ENCODE data around the gene S100A16.

The S100A16 gene

GRCh38 chr1:153633754-153634665, 21.1 kb upstream of the S100A16 start, which contains the start of gene CHTOP:
CHTOP (plus strand) TSS chr1:153634066; CDS start chr1:153636589, 2,523 bp downstream.
- H3K9ac ChIP-seq (ENCODE audit: low read length): peak within 1 kb of the TSS; percentile 100
- peaks cover 33% of the 10 kb centered on the region for H3K36me3 ChIP-seq (ENCODE audit: control insufficient read depth, low read depth, low read length)
- H3K4me3 ChIP-seq (ENCODE audit: low read length): peak within 1 kb of the TSS; percentile 99
- H3K9me3 ChIP-seq (ENCODE audit: control insufficient read depth, low read depth, low read length): no peaks in the 10 kb centered on the region
- H3K27ac ChIP-seq (ENCODE audit: low read length): peak within 1 kb of the TSS; percentile 100
- no peaks in the 10 kb centered on the region for H3K27me3 ChIP-seq (ENCODE audit: control insufficient read depth, insufficient read depth, low read length)
- H3K4me1 ChIP-seq (ENCODE audit: control insufficient read depth, low read depth, low read length): no peaks in the 10 kb centered on the region

GRCh38 chr1:153633161-153633753, 20.3 kb upstream of the S100A16 start:
- Histone ChIP-seq H3K36me3 (ENCODE audit: control insufficient read depth, low read depth, low read length) (peaks cover 26% of the 10 kb centered on the region), H3K4me1 (ENCODE audit: control insufficient read depth, low read depth, low read length) (no peaks in the 10 kb centered on the region), H3K9ac (ENCODE audit: low read length) (peak overlapping the region; percentile 100), H3K27ac (ENCODE audit: low read length) (no peak overlapping the region), H3K9me3 (ENCODE audit: control insufficient read depth, low read depth, low read length) (no peaks in the 10 kb centered on the region), H3K27me3 (ENCODE audit: control insufficient read depth, insufficient read depth, low read length) (no peaks in the 10 kb centered on the region), H3K4me3 (ENCODE audit: low read length) (peak overlapping the region; percentile 99)

GRCh38 chr1:153631047-153632022, 18.4 kb upstream of the S100A16 start:
- no peak overlapping the region for H3K27ac ChIP-seq (ENCODE audit: low read length)
- peaks cover 6% of the 10 kb centered on the region for H3K4me1 ChIP-seq (ENCODE audit: control insufficient read depth, low read depth, low read length)
- H3K9ac ChIP-seq (ENCODE audit: low read length): no peak overlapping the region
- H3K36me3 ChIP-seq (ENCODE audit: control insufficient read depth, low read depth, low read length): peaks cover 7% of the 10 kb centered on the region
- H3K27me3 ChIP-seq (ENCODE audit: control insufficient read depth, insufficient read depth, low read length): no peaks in the 10 kb centered on the region
- H3K4me3 ChIP-seq (ENCODE audit: low read length): no peak overlapping the region
- H3K9me3 ChIP-seq (ENCODE audit: control insufficient read depth, low read depth, low read length): no peaks in the 10 kb centered on the region

GRCh38 chr1:153630384-153630783, 17.4 kb upstream of the S100A16 start:
- H3K36me3 ChIP-seq (ENCODE audit: control insufficient read depth, low read depth, low read length): peaks cover 3% of the 10 kb centered on the region
- H3K9me3 ChIP-seq (ENCODE audit: control insufficient read depth, low read depth, low read length): no peaks in the 10 kb centered on the region
- H3K4me1 ChIP-seq (ENCODE audit: control insufficient read depth, low read depth, low read length): peaks cover 8% of the 10 kb centered on the region
- no peaks in the 10 kb centered on the region for H3K27me3 ChIP-seq (ENCODE audit: control insufficient read depth, insufficient read depth, low read length)
- no peak overlapping the region for H3K9ac ChIP-seq (ENCODE audit: low read length)
- H3K27ac ChIP-seq (ENCODE audit: low read length): no peak overlapping the region
- H3K4me3 ChIP-seq (ENCODE audit: low read length): no peak overlapping the region

- no peak overlapping the region for H3K27ac ChIP-seq (ENCODE audit: low read length)
Observed at GRCh38 chr1:153629971-153630370, 17.0 kb upstream of the S100A16 start.

GRCh38 chr1:153629343-153629665, 16.4 kb upstream of the S100A16 start:
- no peaks in the 10 kb centered on the region for H3K27me3 ChIP-seq (ENCODE audit: control insufficient read depth, insufficient read depth, low read length)
- H3K4me3 ChIP-seq (ENCODE audit: low read length): no peak overlapping the region
- no peaks in the 10 kb centered on the region for H3K9me3 ChIP-seq (ENCODE audit: control insufficient read depth, low read depth, low read length)
- H3K4me1 ChIP-seq (ENCODE audit: control insufficient read depth, low read depth, low read length): peaks cover 8% of the 10 kb centered on the region
- H3K9ac ChIP-seq (ENCODE audit: low read length): no peak overlapping the region
- H3K36me3 ChIP-seq (ENCODE audit: control insufficient read depth, low read depth, low read length): peaks cover 6% of the 10 kb centered on the region
- H3K27ac ChIP-seq (ENCODE audit: low read length): no peak overlapping the region

More at GRCh38 chr1:153629971-153630370, 17.0 kb upstream of the S100A16 start:
- Histone ChIP-seq H3K9me3 (ENCODE audit: control insufficient read depth, low read depth, low read length) (no peaks in the 10 kb centered on the region), H3K4me3 (ENCODE audit: low read length) (no peak overlapping the region), H3K4me1 (ENCODE audit: control insufficient read depth, low read depth, low read length) (peaks cover 8% of the 10 kb centered on the region), H3K9ac (ENCODE audit: low read length) (no peak overlapping the region), H3K36me3 (ENCODE audit: control insufficient read depth, low read depth, low read length) (peaks cover 6% of the 10 kb centered on the region), H3K27me3 (ENCODE audit: control insufficient read depth, insufficient read depth, low read length) (no peaks in the 10 kb centered on the region)

- Histone ChIP-seq H3K27me3 (ENCODE audit: control insufficient read depth, insufficient read depth, low read length) (no peaks in the 10 kb centered on the region), H3K9ac (ENCODE audit: low read length) (no peak overlapping the region), H3K4me1 (ENCODE audit: control insufficient read depth, low read depth, low read length) (peaks cover 9% of the 10 kb centered on the region), H3K9me3 (ENCODE audit: control insufficient read depth, low read depth, low read length) (no peaks in the 10 kb centered on the region), H3K36me3 (ENCODE audit: control insufficient read depth, low read depth, low read length) (peaks cover 6% of the 10 kb centered on the region), H3K4me3 (ENCODE audit: low read length) (no peak overlapping the region), H3K27ac (ENCODE audit: low read length) (no peak overlapping the region)
Observed at GRCh38 chr1:153628638-153629342, 15.9 kb upstream of the S100A16 start.

- peak within 1 kb of the TSS; percentile 30 for H3K9ac ChIP-seq (ENCODE audit: low read length)
- peak within 1 kb of the TSS; percentile 65 for H3K4me3 ChIP-seq (ENCODE audit: low read length)
- no peak within 1 kb of the TSS for H3K27ac ChIP-seq (ENCODE audit: low read length)
Observed at GRCh38 chr1:153627715-153628626, 15.0 kb upstream of the S100A16 start, which contains the start of gene S100A1. S100A1 (plus strand) TSS chr1:153628434; CDS start chr1:153630522, 2,088 bp downstream.

GRCh38 chr1:153626904-153627714, 14.2 kb upstream of the S100A16 start, which contains the start of gene S100A13:
S100A13 (minus strand) TSS chr1:153627505; CDS start chr1:153626472, 1,033 bp downstream.
- H3K9ac ChIP-seq (ENCODE audit: low read length): peak within 1 kb of the TSS; percentile 30
- peak within 1 kb of the TSS; percentile 8 for H3K27ac ChIP-seq (ENCODE audit: low read length)
- H3K4me3 ChIP-seq (ENCODE audit: low read length): peak within 1 kb of the TSS; percentile 65
- peaks cover 9% of the 10 kb centered on the region for H3K36me3 ChIP-seq (ENCODE audit: control insufficient read depth, low read depth, low read length)
- no peaks in the 10 kb centered on the region for H3K27me3 ChIP-seq (ENCODE audit: control insufficient read depth, insufficient read depth, low read length)
- peaks cover 19% of the 10 kb centered on the region for H3K4me1 ChIP-seq (ENCODE audit: control insufficient read depth, low read depth, low read length)
- H3K9me3 ChIP-seq (ENCODE audit: control insufficient read depth, low read depth, low read length): no peaks in the 10 kb centered on the region

More at GRCh38 chr1:153627715-153628626, 15.0 kb upstream of the S100A16 start, which contains the start of gene S100A1:
- Histone ChIP-seq H3K4me1 (ENCODE audit: control insufficient read depth, low read depth, low read length) (peaks cover 17% of the 10 kb centered on the region), H3K9me3 (ENCODE audit: control insufficient read depth, low read depth, low read length) (no peaks in the 10 kb centered on the region), H3K27me3 (ENCODE audit: control insufficient read depth, insufficient read depth, low read length) (no peaks in the 10 kb centered on the region), H3K36me3 (ENCODE audit: control insufficient read depth, low read depth, low read length) (peaks cover 6% of the 10 kb centered on the region)
